Measurements from ENCODE around the gene PARP2.

- TF ChIP-seq POLR2AphosphoS5 (IDR thresholded peaks at IDR 0.05; ENCODE audit: low read depth, low read length) (no peak), POLR2A (IDR thresholded peaks at IDR 0.05; ENCODE audit: low read depth, low read length) (no peak)
Observed at GRCh38 chr14:20400965-20401593, 57.6 kb downstream of the PARP2 start.
